ENCODE measurements around the gene UBE2I. TPM values are rescaled to one million over a fixed set of nuclear protein-coding genes. Genes with fewer than 3 reads are reported as not detected.

The UBE2I gene
- total RNA-seq, 1 donor from 2014 or later: 141 TPM

- intact Hi-C loops (cut with DNase I): no loop called here
- no peak for TF ChIP-seq CTCF (IDR thresholded peaks at IDR 0.05)
- H3K27me3 ChIP-seq: peaks cover 9% of the 10 kb centered on the region
- no peak for DNase-seq (ENCODE audit: low spot score in 2 of 2)
- no peak overlapping the region for H3K27ac ChIP-seq
- no peak overlapping the region for H3K4me3 ChIP-seq
- no peaks in the 10 kb centered on the region for H3K9me3 ChIP-seq
- H3K4me1 ChIP-seq: peaks cover 0 to 4% of the 10 kb centered on the region in 2 donors
- no peaks in the 10 kb centered on the region for H3K36me3 ChIP-seq
Measured at GRCh38 chr16:1299868-1300203, 9.6 kb upstream of the UBE2I start.

- intact Hi-C loops (cut with DNase I): no loop called here
- Histone ChIP-seq H3K4me1 (peaks cover 0 to 4% of the 10 kb centered on the region in 2 donors), H3K36me3 (no peaks in the 10 kb centered on the region), H3K9me3 (no peaks in the 10 kb centered on the region), H3K27ac (no peak overlapping the region), H3K27me3 (peaks cover 9% of the 10 kb centered on the region), H3K4me3 (peak overlapping the region in 1 of 2 donors; percentile 12)
- peak in 1 of 2 donors; percentile 76 for DNase-seq (ENCODE audit: low spot score in 2 of 2)
- TF ChIP-seq CTCF (IDR thresholded peaks at IDR 0.05): peak; percentile 50 to 78 (median 69)
Measured at GRCh38 chr16:1300664-1301476, 8.6 kb upstream of the UBE2I start.

GRCh38 chr16:1301562-1301961 lies 7.9 kb upstream of the UBE2I start:
- Histone ChIP-seq H3K9me3 (no peaks in the 10 kb centered on the region), H3K4me1 (peaks cover 0 to 4% of the 10 kb centered on the region in 2 donors), H3K27ac (no peak overlapping the region), H3K27me3 (peaks cover 9% of the 10 kb centered on the region), H3K4me3 (no peak overlapping the region), H3K36me3 (no peaks in the 10 kb centered on the region)
- TF ChIP-seq CTCF (IDR thresholded peaks at IDR 0.05): no peak
- no peak for DNase-seq (ENCODE audit: low spot score in 2 of 2)
- intact Hi-C loops (cut with DNase I): no loop called here

- Histone ChIP-seq H3K36me3 (no peaks in the 10 kb centered on the region), H3K9me3 (no peaks in the 10 kb centered on the region), H3K4me3 (no peak overlapping the region), H3K4me1 (peaks cover 6 to 7% of the 10 kb centered on the region in 2 donors), H3K27ac (no peak overlapping the region), H3K27me3 (peaks cover 2% of the 10 kb centered on the region)
- intact Hi-C loops (cut with DNase I): loop anchor here (5.0 kb wide), 1 partner anchor 306 kb away; the partner anchor contains the start of genes CRAMP1 and IFT140
- no peak for TF ChIP-seq CTCF (IDR thresholded peaks at IDR 0.05)
- DNase-seq (ENCODE audit: low spot score in 2 of 2): no peak
Measured at GRCh38 chr16:1305823-1306222, 3.6 kb upstream of the UBE2I start.

- Histone ChIP-seq H3K9me3 (no peaks in the 10 kb centered on the region), H3K4me3 (no peak overlapping the region), H3K4me1 (peaks cover 9 to 10% of the 10 kb centered on the region in 2 donors), H3K27ac (no peak overlapping the region), H3K36me3 (no peaks in the 10 kb centered on the region), H3K27me3 (no peaks in the 10 kb centered on the region)
- intact Hi-C loops (cut with DNase I): loop anchor here (5.0 kb wide), 1 partner anchor 306 kb away; the partner anchor contains the start of genes CRAMP1 and IFT140
- DNase-seq (ENCODE audit: low spot score in 2 of 2): no peak
- no peak for TF ChIP-seq CTCF (IDR thresholded peaks at IDR 0.05)
Measured at GRCh38 chr16:1306334-1306733, 3.1 kb upstream of the UBE2I start.

Data from ascending aorta (tissue), 2 donors.